PFSK-1 (cell line): ENCODE data around the gene STK32B.

Source experiments
- FOXP2 ChIP-seq: optimal IDR thresholded peaks from 2 replicates; pipeline ENCODE3; 2011; ENCODE audit warnings: borderline replicate concordance, control low read depth, inconsistent platforms; ENCODE audit not compliant: insufficient read depth; ENCODE audit errors: extremely low read length, extremely low read depth
- POLR2AphosphoS5 ChIP-seq: IDR thresholded peaks from 2 replicates; pipeline ENCODE4 v1.6.1; 2012; ENCODE audit warnings: low read depth, mild to moderate bottlenecking, control low read depth, low read length, moderate library complexity
- SIN3A ChIP-seq: IDR thresholded peaks from 2 replicates; pipeline ENCODE4 v1.6.1; 2012; ENCODE audit warnings: mild to moderate bottlenecking, low read length, moderate library complexity, borderline replicate concordance; ENCODE audit not compliant: insufficient read depth
- TAF1 ChIP-seq: IDR thresholded peaks from 2 replicates; pipeline ENCODE4 v1.6.1; 2012; ENCODE audit warnings: low read length, control low read depth, borderline replicate concordance; ENCODE audit not compliant: insufficient read depth
- TF ChIP-seq, protein P1 (sequence below), 2 experiments: IDR thresholded peaks; 2 replicates each; pipeline versions ENCODE4 v1.6.1 to v1.8.0; 2011 to 2012; ENCODE audit warnings: low read depth in 2 of 2, low read length in 2 of 2, control low read depth in 1 of 2, inconsistent platforms in 1 of 2, mild to moderate bottlenecking in 1 of 2, moderate library complexity in 1 of 2; ENCODE audit not compliant: insufficient read depth in 1 of 2

The STK32B gene

DNA sequence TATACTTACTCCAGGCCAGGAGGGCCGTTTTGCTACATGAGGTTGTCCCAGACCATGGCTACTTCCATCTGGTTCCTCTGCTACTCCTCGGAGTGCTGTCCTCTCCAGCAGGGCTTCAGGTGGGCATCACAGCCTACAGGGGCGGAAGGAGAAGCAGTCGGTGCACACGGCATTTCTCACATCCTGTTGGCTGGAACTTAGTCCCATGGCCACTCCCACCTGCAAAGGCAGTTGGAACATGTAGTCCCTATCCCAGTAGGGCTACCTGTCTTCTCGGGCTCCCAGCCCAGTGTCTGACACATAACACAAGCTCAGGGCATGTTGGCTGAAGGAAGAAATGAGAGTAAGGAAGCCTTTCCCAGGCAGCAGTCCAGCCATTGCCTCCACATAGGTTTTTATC, 7.7 kb upstream of the STK32B start:
- TF ChIP-seq, protein P1, sequence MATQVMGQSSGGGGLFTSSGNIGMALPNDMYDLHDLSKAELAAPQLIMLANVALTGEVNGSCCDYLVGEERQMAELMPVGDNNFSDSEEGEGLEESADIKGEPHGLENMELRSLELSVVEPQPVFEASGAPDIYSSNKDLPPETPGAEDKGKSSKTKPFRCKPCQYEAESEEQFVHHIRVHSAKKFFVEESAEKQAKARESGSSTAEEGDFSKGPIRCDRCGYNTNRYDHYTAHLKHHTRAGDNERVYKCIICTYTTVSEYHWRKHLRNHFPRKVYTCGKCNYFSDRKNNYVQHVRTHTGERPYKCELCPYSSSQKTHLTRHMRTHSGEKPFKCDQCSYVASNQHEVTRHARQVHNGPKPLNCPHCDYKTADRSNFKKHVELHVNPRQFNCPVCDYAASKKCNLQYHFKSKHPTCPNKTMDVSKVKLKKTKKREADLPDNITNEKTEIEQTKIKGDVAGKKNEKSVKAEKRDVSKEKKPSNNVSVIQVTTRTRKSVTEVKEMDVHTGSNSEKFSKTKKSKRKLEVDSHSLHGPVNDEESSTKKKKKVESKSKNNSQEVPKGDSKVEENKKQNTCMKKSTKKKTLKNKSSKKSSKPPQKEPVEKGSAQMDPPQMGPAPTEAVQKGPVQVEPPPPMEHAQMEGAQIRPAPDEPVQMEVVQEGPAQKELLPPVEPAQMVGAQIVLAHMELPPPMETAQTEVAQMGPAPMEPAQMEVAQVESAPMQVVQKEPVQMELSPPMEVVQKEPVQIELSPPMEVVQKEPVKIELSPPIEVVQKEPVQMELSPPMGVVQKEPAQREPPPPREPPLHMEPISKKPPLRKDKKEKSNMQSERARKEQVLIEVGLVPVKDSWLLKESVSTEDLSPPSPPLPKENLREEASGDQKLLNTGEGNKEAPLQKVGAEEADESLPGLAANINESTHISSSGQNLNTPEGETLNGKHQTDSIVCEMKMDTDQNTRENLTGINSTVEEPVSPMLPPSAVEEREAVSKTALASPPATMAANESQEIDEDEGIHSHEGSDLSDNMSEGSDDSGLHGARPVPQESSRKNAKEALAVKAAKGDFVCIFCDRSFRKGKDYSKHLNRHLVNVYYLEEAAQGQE (IDR thresholded peaks at IDR 0.05; ENCODE audit: insufficient read depth in 1 of 2, low read depth in 2 of 2, low read length in 2 of 2), result no peak
- no peak for TF ChIP-seq POLR2AphosphoS5

DNA sequence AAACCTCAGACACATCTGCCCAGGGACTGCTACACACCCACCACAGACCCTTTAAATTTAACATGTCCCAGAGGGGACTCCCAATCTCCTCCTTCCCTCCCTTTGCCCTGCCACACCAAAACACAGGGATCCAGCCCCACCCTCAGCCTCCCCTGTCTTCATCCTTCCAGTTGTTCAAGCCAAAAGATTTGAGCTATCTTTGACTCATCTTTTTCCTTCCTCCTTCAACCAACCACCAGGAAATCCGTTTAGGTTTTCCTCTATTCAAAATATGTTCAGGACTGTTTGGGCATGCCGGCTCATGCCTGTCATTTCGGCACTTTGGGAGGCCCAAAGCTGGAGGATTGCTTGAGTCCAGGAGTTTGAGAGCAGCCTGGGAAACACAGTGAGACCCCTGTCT, 6.9 kb upstream of the STK32B start:
- TF ChIP-seq FOXP2 (no peak), POLR2AphosphoS5 (no peak), SIN3A (no peak), TAF1 (no peak)
- TF ChIP-seq, protein P1 (IDR thresholded peaks at IDR 0.05; ENCODE audit: insufficient read depth in 1 of 2, low read depth in 2 of 2, low read length in 2 of 2), result no peak

DNA sequence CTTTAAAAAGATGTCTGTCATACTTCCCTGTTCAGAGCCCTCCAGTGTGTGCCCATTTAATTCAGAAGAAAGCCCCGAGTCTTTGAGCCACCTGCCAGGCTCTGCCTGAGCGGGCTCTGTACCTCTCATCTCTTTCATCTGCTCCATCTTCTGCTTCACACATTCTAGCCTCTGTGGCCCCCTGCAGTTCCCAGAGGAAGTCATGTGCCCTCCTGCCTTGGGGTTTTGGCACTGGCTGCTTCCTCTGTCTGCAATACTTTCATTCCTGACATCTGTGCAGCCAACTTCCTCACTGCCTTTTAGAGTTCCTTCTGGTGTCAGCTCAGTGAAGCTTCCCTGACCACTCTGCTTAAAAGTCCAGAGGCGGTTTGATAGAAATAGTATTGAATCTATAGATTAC, 6.2 kb upstream of the STK32B start:
- TF ChIP-seq, protein P1 (IDR thresholded peaks at IDR 0.05; ENCODE audit: insufficient read depth in 1 of 2, low read depth in 2 of 2, low read length in 2 of 2), result no peak; a peak in 1 of 4 replicates
- TF ChIP-seq FOXP2 (no peak), TAF1 (no peak)

DNA sequence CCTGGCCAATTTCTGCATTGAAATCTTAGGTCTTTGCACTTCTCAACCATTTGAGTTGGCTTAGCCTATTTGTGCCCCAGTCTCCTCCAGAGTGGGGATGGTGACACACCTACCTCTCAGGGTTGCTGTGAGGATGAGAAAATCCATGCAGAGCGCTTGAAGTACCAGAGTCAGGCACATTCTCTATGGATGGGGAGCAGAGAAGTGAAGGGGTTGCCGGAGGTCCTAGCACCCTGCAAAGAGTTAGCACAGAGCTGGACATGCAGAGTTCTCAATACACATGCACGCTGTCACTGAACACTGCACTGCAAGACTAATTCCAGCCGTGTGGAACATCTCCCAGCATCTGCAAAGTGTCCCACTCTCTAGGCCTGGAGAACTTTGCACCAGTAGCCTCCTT, 2.6 kb upstream of the STK32B start:
- TF ChIP-seq SIN3A (no peak), POLR2AphosphoS5 (no peak), FOXP2 (no peak), TAF1 (no peak)
- TF ChIP-seq, protein P1 (IDR thresholded peaks at IDR 0.05; ENCODE audit: insufficient read depth in 1 of 2, low read depth in 2 of 2, low read length in 2 of 2), result no peak

DNA sequence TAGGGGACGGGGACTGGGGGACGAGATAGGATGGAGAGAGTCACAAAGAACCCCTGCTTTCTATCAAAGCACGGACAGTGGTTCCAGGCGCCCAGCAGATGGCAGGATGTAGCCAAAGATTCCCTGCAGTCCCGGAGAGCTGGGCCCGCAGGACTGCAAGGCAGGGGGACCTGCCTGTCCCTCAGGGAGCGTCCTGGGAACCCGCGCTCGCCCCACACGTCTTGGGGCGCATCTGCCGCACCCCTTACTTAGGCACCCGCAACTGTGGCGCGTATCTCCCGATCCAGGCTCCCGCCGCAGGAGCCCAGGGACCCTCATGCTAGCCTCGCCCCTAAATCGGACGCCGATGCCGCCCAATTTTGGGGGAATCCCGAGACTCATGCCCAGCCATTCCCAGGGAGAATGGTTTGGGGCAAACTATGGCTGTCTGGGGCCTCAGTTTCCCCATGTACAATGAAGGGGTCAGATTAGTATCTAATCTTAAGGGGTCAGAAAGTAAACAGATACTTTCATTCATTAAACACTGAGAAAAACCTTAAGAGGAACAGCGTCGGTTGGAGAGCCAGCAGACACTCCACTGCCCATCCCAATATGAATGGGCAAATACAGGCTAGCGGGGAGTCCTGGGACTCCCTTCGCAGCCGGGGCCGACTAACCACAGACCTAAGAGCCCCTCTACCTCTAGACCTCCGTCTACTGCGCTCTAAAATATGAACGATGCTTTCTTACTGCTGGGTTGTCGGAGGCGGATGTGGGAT, 581 bp upstream of the STK32B start:
- no peak for TF ChIP-seq SIN3A
- TF ChIP-seq TAF1, result no peak
- no peak for TF ChIP-seq POLR2AphosphoS5
